Effector memory CD4-positive, alpha-beta T cell (primary cell): Measurements from ENCODE around the gene TLX3.
"Not testable (repeated sequence)": the region's sequence is repeated elsewhere in the genome, so short reads cannot be mapped to it uniquely, and the experiment has no call there.

ENCODE experiments used
- DNase-seq, 3 donors: peaks; one replicate each; pipeline ENCODE4 v3.0.0-alpha.2; 2020
- H3K27ac ChIP-seq: 2 replicates; pipeline ENCODE4 v1.7.0; 2013; ENCODE audit warnings: mild to moderate bottlenecking, low read length, moderate library complexity; ENCODE audit not compliant: insufficient read depth, poor library complexity, severe bottlenecking
- H3K27me3 ChIP-seq: replicated peaks from 2 replicates; pipeline ENCODE4 v1.7.0; 2013; ENCODE audit warnings: mild to moderate bottlenecking, low read length; ENCODE audit not compliant: insufficient read depth, control insufficient read depth, poor library complexity, severe bottlenecking
- H3K36me3 ChIP-seq: 2 replicates; pipeline ENCODE4 v1.7.0; 2013; ENCODE audit warnings: mild to moderate bottlenecking, low read length, moderate library complexity; ENCODE audit not compliant: control insufficient read depth, insufficient read depth
- H3K4me1 ChIP-seq: 2 replicates; pipeline ENCODE4 v1.7.0; 2013; ENCODE audit warnings: low read length, mild to moderate bottlenecking; ENCODE audit not compliant: control insufficient read depth, insufficient read depth, poor library complexity, severe bottlenecking
- H3K4me3 ChIP-seq: 2 replicates; pipeline ENCODE4 v1.7.0; 2013; ENCODE audit warnings: low read length, low read depth, mild to moderate bottlenecking; ENCODE audit not compliant: insufficient read depth, poor library complexity, severe bottlenecking
- H3K9me3 ChIP-seq: 2 replicates; pipeline ENCODE4 v1.7.0; 2013; ENCODE audit warnings: mild to moderate bottlenecking, low read length, moderate library complexity; ENCODE audit not compliant: control insufficient read depth

The TLX3 gene

GRCh38 chr5:171344936-171345608, 36.0 kb downstream of the TLX3 start:
- Histone ChIP-seq H3K4me3 (no peak overlapping the region), H3K36me3 (no peaks in the 10 kb centered on the region), H3K27ac (no peak overlapping the region), H3K27me3 (no peaks in the 10 kb centered on the region), H3K4me1 (no peaks in the 10 kb centered on the region), H3K9me3 (no peaks in the 10 kb centered on the region)
- no peak for DNase-seq

DNA sequence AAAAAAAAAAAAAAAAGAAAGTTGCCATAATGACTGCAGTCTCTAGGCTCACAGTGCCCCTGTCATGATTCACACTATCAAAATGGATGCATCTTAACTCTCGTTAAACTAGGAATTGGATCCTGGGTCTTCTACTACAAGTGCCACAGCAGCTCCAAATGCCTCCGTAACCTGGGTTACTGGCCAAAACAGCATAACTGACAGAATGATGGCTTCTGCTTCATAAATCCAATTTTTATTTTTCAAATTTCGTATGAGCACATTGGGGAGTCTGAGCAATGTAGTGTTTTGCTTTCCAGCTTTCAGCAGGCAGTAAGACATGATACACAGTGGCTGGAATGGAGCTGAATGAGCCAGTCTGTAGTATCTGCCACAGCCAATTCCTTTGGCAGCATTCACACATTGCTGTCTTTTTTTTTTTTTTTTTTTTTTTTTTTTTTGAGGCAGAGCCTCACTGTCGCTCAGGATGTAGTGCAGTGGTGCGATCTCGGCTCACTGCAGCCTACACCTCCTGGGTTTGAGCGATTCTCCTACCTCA, 42.6 kb downstream of the TLX3 start:
- Histone ChIP-seq H3K36me3 (no peaks in the 10 kb centered on the region), H3K27me3 (no peaks in the 10 kb centered on the region), H3K4me3 (no peak overlapping the region), H3K4me1 (no peaks in the 10 kb centered on the region), H3K9me3 (no peaks in the 10 kb centered on the region), H3K27ac (no peak overlapping the region)
- DNase-seq, result no peak

GRCh38 chr5:171355302-171355724, 46.3 kb downstream of the TLX3 start:
- Histone ChIP-seq H3K27me3 (no peaks in the 10 kb centered on the region), H3K36me3 (no peaks in the 10 kb centered on the region), H3K9me3 (no peaks in the 10 kb centered on the region), H3K4me1 (no peaks in the 10 kb centered on the region), H3K4me3 (no peak overlapping the region), H3K27ac (no peak overlapping the region)
- no peak for DNase-seq

DNA sequence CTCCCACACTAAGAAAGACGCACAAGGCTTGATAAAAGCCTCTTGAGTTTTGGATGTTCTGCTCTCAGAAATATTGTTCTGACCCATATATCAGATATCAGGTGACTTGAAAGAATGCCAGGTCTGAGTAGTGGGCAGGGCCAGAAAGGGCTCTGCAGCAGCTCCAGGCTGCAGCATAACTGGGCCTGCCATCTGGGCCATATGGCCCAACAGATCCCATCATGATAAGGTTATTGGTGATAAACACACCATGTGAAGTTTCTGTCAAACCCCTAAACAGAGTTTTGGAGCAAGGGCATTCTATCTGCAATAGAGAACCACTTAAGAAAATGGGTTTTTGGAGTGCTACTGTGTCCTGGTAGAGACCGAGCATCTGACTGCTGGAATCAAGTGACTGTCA, 48.8 kb downstream of the TLX3 start:
- no peak overlapping the region for H3K4me3 ChIP-seq
- H3K9me3 ChIP-seq, result no peaks in the 10 kb centered on the region
- no peaks in the 10 kb centered on the region for H3K27me3 ChIP-seq
- no peaks in the 10 kb centered on the region for H3K36me3 ChIP-seq
- H3K4me1 ChIP-seq, result no peaks in the 10 kb centered on the region
- H3K27ac ChIP-seq, result no peak overlapping the region
- DNase-seq, result no peak

DNA sequence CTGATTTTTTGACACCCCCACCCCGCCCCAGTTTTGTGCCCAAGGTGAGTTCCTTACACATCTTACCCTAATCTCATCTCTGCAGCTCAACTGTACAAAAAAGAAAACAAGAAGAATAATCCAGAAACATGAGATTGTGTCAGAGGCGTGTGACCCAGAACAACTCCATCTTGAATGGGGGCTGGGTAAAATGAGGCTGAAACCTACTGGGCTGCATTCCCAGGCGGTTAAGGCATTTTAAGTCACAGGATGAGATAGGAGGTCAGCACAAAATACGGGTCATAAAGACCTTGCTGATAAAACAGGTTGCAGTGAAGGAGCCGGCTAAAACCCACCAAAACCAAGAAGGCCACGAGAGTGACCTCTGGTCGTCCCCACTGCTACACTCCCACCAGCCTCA, 52.1 kb downstream of the TLX3 start:
- not testable (repeated sequence) for H3K36me3 ChIP-seq, H3K9me3 ChIP-seq, H3K27me3 ChIP-seq, DNase-seq, H3K4me3 ChIP-seq, H3K27ac ChIP-seq, H3K4me1 ChIP-seq
